Vagina (tissue), 2 donors: Measurements from ENCODE around the gene TRPV5.

ENCODE experiments used
- CTCF ChIP-seq, 3 experiments: fragments of 450-650 bp in 2 of 3; fragments of 200-600 bp in 1 of 3; sonication (generic) in 1 of 3; IDR thresholded peaks; one replicate each; pipeline ENCODE4 v1.5.1; 2017 to 2019; ENCODE audit warnings: antibody characterized with exemption in 3 of 3, mild to moderate bottlenecking in 2 of 3, moderate library complexity in 2 of 3
- POLR2A ChIP-seq, 2 donors: fragments of 450-650 bp; IDR thresholded peaks; one replicate each; pipeline ENCODE4 v1.6.1; 2017; ENCODE audit warnings: antibody characterized with exemption in 2 of 2, mild to moderate bottlenecking in 2 of 2, moderate library complexity in 2 of 2

GRCh38 chr7:142882338-142882678, 51.2 kb downstream of the TRPV5 start:
- TF ChIP-seq POLR2A (IDR thresholded peaks at IDR 0.05) (no peak), CTCF (IDR thresholded peaks at IDR 0.05) (no peak)
